ENCODE results near the gene NFS1. TPM values are rescaled to one million over a fixed set of nuclear protein-coding genes. Genes with fewer than 3 reads are reported as not detected.

NFS1 gene
- total RNA-seq, 4 donors from 2014 or later, result 39.7 to 73.2 (median 47.3) TPM

DNA sequence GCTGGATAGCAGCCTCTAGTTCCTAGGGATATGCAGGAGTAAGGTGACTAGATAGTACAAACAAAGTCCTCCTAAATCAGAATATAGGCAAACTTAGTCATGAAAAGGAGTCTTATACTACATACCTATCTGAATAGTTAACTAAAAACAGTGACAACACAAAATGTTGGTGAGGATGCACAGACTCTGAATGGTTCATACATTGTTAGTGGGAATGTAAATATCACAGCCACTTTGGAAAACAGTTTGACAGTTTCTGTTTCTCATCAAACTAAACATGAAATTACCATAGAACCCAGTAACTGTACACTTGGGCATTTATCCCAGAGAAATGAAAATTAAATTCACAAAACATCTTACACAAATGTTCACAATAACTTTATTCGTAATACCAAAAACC is 17.2 kb downstream of the NFS1 start:
- no peak overlapping the region for H3K27ac ChIP-seq
- TF ChIP-seq POLR2A (IDR thresholded peaks at IDR 0.05), result no peak
- no peak for TF ChIP-seq POLR2AphosphoS5 (IDR thresholded peaks at IDR 0.05)
- no peak for TF ChIP-seq EP300 (IDR thresholded peaks at IDR 0.05)
- no peak for TF ChIP-seq CTCF (IDR thresholded peaks at IDR 0.05)
- peaks cover 63% of the 10 kb centered on the region for H3K36me3 ChIP-seq
- 100% methylated on average over 1 of the region's 1 CpG for WGBS
- H3K9me3 ChIP-seq, result no peaks in the 10 kb centered on the region
- no peak overlapping the region for H3K4me3 ChIP-seq
- H3K27me3 ChIP-seq, result no peaks in the 10 kb centered on the region
- no peaks in the 10 kb centered on the region for H3K4me1 ChIP-seq
- DNase-seq (ENCODE audit: low spot score in 2 of 2), result no peak

DNA sequence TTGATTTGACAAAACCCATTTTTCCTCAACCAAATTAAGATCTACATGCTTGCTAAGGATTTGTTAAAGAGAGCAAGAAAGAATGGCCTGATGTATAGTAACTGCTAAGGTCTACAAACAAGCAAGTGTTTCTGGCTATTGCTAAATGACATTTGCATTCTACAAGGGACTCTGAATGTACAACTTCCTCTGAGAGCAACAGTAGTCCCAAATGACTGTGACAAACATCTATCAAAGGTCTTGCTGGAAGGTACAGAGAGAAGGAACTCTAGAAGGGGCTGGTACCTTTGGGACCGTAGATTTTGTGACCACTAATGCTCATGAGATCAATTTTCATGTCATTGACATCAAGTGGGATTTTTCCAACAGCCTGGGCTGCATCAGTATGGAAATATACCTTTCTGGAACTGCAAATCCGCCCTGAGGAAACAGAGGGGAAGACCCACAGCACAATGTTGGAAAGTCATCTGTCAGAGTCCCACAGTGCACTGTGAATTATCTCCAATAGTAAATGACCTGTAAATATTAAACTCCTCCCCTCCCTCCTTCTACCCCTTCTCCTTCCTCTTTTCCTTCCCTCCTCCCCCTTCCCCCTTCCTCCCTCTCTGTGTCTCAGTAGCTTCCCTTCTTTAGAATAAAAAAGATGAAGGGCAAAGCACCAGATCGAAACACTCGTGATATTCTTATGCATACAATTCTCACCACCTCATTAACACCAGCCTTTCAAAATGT is 18.5 kb downstream of the NFS1 start:
- H3K4me1 ChIP-seq, result no peaks in the 10 kb centered on the region
- H3K27ac ChIP-seq, result no peak overlapping the region
- H3K36me3 ChIP-seq, result peaks cover 65% of the 10 kb centered on the region
- 80% methylated on average over 4 of the region's 4 CpGs for WGBS
- H3K27me3 ChIP-seq, result no peaks in the 10 kb centered on the region
- no peak for TF ChIP-seq EP300 (IDR thresholded peaks at IDR 0.05)
- DNase-seq (ENCODE audit: low spot score in 2 of 2), result no peak
- H3K4me3 ChIP-seq, result no peak overlapping the region
- no peaks in the 10 kb centered on the region for H3K9me3 ChIP-seq

- Histone ChIP-seq H3K9me3 (no peaks in the 10 kb centered on the region), H3K4me1 (no peaks in the 10 kb centered on the region), H3K27me3 (no peaks in the 10 kb centered on the region), H3K36me3 (peaks cover 79% of the 10 kb centered on the region), H3K4me3 (no peak overlapping the region), H3K27ac (no peak overlapping the region)
- no peak for TF ChIP-seq CTCF (IDR thresholded peaks at IDR 0.05)
- TF ChIP-seq POLR2A (IDR thresholded peaks at IDR 0.05), result no peak
- no peak for TF ChIP-seq POLR2AphosphoS5 (IDR thresholded peaks at IDR 0.05)
- no peak for TF ChIP-seq EP300 (IDR thresholded peaks at IDR 0.05)
- WGBS, result 98% methylated on average over 8 of the region's 8 CpGs
- DNase-seq (ENCODE audit: low spot score in 2 of 2), result no peak
These were observed 24.2 kb downstream of the NFS1 start for GRCh38 chr20:35674921-35675320.

- H3K4me3 ChIP-seq, result no peak overlapping the region
- no peak overlapping the region for H3K27ac ChIP-seq
- WGBS, result 96% methylated on average over 3 of the region's 4 CpGs
- H3K27me3 ChIP-seq, result no peaks in the 10 kb centered on the region
- peaks cover 83% of the 10 kb centered on the region for H3K36me3 ChIP-seq
- H3K4me1 ChIP-seq, result no peaks in the 10 kb centered on the region
- no peak for TF ChIP-seq POLR2A (IDR thresholded peaks at IDR 0.05)
- no peak for TF ChIP-seq CTCF (IDR thresholded peaks at IDR 0.05)
- TF ChIP-seq EP300 (IDR thresholded peaks at IDR 0.05), result no peak
- TF ChIP-seq POLR2AphosphoS5 (IDR thresholded peaks at IDR 0.05), result no peak
- H3K9me3 ChIP-seq, result no peaks in the 10 kb centered on the region
- no peak for DNase-seq (ENCODE audit: low spot score in 2 of 2)
These were observed 25.3 kb downstream of the NFS1 start for GRCh38 chr20:35673884-35674283.

DNA sequence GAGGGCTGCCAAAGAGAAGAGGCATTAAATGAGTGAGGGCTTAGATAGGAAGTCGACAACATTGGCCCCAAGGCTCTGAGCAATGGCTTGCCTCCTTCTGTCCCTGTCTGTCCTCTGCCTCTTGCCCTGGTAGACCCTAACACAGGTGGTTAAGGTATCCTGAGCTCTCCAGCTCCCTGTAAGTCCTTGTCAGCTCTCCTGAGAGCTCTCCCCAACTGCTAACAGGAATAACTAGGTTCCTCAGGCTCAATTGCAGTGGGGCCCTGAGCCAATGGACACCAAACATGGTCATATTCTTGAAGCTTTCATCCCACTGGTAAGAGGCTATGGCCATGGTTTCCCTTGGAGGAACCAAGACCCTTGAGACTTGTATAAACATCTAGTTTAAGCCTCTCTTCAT is 29.5 kb downstream of the NFS1 start:
- 100% methylated on average over 1 of the region's 1 CpG for WGBS
- Histone ChIP-seq H3K27ac (no peak overlapping the region), H3K9me3 (no peaks in the 10 kb centered on the region), H3K36me3 (peaks cover 65% of the 10 kb centered on the region), H3K27me3 (no peaks in the 10 kb centered on the region), H3K4me1 (no peaks in the 10 kb centered on the region), H3K4me3 (no peak overlapping the region)
- no peak for TF ChIP-seq POLR2A (IDR thresholded peaks at IDR 0.05)
- no peak for TF ChIP-seq POLR2AphosphoS5 (IDR thresholded peaks at IDR 0.05)
- TF ChIP-seq EP300 (IDR thresholded peaks at IDR 0.05), result no peak
- TF ChIP-seq CTCF (IDR thresholded peaks at IDR 0.05), result no peak
- DNase-seq (ENCODE audit: low spot score in 2 of 2), result no peak
